ENCODE data around the gene LCA5L.
"Not testable (repeated sequence)": the region's sequence is repeated elsewhere in the genome, so short reads cannot be mapped to it uniquely, and the experiment has no call there.

The LCA5L gene

GRCh38 chr21:39386899-39387298 is 58.7 kb downstream of the LCA5L start:
- no peak for DNase-seq

DNA sequence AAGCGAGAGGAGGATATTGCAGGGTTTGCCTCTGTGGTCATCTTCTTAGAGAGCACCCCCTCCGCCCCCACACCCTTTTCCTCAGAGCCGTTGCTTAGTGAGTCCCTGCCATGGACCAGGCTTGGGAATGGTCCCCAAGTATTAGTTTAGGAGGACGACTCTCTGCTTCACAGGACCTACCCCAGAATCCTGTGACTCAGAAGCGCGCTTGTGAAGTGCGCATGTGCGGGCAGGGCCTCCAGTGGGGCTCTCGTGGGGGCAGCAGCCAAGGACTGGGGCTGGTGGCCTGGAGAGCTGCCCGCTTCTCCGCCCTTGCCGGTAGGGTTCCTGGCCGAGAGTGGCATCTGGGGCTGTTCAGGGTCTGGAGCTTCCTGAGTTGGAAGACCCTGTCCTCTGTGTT is 59.4 kb downstream of the LCA5L start:
- peak in 1 of 2 experiments; percentile 48 for DNase-seq

DNA sequence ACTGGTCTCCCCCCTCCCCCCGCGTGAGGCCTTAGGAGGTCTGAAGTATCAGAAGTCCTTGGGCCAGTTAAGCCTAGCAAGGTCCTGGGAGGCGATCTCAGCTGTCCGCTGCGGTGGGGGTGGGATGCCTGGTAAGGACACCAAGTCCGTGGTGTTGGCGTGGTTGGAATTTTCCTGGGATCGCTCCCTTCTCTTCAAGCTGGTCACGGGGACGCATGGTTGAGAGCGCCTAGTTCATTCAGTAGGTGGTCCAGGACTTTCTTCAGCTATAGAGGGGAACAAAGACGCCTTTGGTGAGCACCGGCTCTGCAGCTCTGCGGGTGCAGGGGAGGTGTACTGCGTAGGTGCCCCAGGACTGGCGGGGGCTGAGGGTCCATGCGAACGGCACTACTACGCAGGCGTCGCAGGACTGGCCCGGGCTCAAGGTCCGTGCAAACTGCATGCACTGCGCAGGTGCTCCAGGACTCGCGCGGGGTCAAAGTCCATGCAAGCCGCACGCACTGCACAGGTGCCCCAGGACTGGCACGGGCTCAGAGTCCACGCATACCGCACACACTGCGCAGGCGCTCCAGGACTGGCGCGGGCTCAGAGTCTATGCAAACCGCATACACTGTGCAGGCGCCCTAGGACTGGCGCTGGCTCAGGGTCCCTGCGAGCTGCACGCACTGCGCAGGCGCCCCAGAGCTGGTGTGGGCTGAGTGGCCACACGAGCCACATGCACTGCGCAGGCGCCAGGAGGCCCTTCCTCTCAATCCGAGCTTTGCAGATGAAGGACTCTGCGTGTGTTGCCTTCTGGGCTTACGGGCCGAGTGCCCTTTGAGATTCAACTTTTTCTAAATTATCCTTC is 60.1 kb downstream of the LCA5L start:
- DNase-seq, result peak; percentile 69 to 75

DNA sequence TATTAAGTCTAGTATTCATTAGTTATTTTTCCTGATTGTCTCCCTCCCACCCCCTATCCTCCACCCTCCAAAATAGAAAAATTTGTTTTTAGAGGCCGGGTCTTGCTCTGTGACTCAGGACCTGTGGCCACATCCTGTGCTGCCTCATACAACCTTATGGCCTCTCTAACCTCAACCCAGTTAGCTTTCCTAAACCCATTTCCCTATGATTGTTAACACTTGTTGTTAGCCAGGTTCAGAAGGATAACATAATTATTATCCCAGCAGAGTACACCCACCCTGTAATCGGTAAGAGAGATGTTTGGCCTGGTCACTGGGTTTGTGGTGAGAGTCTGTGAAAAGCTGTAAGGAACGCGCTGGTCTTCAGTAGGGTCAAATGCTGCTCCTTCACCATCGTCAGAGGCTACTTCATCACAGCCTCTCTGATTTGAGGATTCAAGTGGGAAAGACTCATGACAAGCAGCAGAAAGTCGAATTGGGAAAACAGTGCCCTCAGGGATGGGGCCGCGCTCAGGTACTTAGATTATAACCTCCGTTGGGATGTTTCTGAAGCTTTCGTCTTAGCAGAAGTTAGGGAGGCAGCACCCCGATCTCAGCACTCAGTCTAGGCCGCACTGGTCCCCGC is 60.8 kb downstream of the LCA5L start:
- DNase-seq, result no peak

DNA sequence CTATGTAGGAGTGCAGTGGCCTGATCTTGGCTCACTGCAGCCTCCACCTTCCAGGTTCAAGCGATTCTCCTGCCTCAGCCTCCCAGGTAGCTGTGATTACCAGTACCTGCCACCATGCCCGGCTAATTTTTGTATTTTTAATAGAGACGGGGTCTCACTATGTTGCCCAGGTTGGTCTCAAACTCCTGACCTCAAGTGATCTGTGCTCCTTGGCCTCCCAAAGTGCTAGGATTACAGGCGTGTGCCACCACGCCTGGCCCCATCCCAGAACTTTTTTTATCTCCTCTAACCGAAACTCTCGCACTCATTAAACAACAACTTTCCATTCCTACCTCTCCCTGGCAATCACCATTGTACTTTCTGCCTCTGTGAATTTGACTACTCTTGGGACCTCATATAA is 63.5 kb downstream of the LCA5L start:
- not testable (repeated sequence) for DNase-seq

DNA sequence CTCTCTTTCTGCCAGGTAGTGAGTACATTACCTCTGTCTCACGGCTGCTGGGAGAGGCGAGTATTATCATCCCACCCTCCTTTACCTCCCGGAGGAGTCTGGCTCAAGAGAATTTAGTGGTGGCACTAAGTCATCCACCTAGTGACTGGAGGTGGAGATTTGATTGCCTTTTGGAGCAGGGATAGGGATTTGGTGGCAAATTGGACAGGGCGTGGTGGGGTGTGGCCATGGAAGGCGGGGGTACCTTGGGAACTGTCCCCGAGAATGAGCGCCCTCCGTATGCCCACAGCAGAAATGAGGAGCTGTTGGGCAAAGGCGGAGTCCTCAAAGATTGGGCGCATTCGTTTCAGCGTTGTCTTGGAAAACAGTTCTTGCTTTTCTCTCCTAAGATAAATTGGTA is 64.6 kb downstream of the LCA5L start:
- no peak for DNase-seq

GRCh38 chr21:39379986-39380891 is 65.3 kb downstream of the LCA5L start:
- DNase-seq, result peak; percentile 90 to 94

DNA sequence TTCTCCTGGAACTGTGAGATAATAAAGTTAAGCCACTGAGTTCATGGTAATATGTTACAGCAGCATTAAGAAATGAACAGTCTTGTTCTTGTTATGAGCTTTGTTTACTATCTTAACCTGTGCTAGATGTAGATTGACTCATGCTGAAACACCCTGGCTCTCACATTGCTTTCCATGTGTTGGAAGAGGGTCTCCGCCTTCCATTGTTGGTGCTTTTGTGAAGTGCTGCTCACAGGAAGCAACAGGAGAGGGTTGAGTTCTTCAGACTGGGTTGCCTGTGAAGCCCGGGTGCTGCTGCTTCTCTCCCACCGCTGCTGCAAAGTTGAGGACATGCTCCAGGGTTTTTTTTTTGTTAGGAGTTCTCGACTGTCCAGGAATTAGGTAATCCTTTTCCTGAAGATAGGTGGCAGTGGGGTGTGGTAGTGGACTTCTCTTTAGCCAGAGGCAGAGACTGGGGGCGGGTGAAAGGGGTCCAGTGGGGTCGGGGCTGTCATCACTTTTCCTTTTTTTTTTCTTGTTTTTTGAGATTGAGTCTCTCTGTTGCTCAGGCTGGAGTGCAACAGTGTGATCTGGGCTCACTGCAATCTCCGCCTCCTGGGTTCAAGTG is 68.0 kb downstream of the LCA5L start:
- DNase-seq, result no peak

GRCh38 chr21:39375446-39375845 is 70.1 kb downstream of the LCA5L start:
- DNase-seq, result no peak

GRCh38 chr21:39374046-39374445 is 71.5 kb downstream of the LCA5L start:
- DNase-seq, result no peak

DNA sequence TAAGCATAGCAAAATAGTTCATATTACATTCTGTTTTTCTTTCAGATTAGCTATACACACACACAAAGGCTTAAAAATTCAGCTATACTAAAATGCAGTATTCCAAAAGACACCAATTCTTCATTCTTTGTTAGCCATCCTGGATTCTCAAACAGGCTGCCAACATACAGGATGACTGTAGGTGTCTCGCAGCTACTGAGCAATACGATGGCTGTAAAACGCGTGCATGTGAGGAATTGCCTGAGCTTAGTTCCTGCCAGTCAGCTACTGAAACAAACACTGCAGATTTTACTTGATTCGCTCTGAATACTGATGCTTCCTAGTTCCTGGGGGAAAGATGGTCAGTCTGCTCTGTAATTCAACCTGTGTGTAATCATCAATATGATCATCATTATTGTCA is 71.9 kb downstream of the LCA5L start:
- no peak for DNase-seq

- DNase-seq, result not testable (repeated sequence)
These were observed 75.7 kb downstream of the LCA5L start for GRCh38 chr21:39369896-39370288.

DNA sequence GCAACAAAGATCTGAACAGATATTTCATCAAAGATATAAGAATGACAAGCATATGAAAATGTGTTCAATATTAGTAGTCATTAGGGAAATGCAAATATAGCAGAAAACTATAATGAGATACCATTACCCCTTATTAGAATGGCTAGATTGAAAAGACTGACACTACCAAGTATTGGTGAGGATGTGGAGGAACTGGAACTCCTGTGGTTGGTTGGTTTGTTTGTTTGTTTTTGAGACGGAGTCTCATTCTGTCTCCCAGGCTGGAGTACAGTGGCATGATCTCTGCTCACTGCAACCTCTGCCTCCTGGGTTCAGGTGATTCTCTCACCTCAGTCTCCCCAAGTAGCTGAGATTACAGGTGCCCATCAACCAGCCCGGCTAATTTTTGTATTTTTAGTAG is 77.8 kb downstream of the LCA5L start:
- DNase-seq, result no peak

GRCh38 chr21:39366563-39366962 is 79.0 kb downstream of the LCA5L start:
- no peak for DNase-seq

DNA sequence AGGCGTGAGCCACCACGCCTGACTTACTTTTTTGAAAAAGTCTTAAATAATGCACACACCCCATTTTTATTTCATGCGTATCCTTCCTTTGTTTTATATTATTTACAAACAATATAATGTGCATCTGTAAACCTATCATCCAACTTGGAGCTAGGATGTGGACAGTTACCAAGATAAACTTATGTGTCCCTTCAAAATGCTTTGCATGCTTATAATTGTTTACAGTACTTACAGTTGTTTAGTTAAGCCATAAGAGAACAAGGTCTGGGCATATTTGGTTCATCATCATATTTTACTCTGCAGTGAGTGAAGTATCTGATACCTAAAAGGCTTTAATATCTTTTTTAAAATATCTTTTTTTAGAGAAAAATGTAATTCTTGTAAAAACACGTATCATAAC is 80.6 kb downstream of the LCA5L start:
- DNase-seq, result no peak

- DNase-seq, result no peak
These were observed 81.7 kb downstream of the LCA5L start for GRCh38 chr21:39363607-39364555.

- DNase-seq, result no peak
These were observed 82.8 kb downstream of the LCA5L start for GRCh38 chr21:39362733-39363132.

GRCh38 chr21:39359382-39359781 is 86.2 kb downstream of the LCA5L start:
- DNase-seq, result no peak

All from activated T-cell treated with anti-CD3 and anti-CD28 coated beads, Interleukin-2, amount 50 U/mL, for 48 hours (primary cell).